ENCODE results near the gene DIO3. TPM values are rescaled to one million over a fixed set of nuclear protein-coding genes. Genes with fewer than 3 reads are reported as not detected.

Gene DIO3
- total and polyA plus RNA-seq, 2 of the 4 experiments (the other 2 are of a cell fraction): not detected

DNA sequence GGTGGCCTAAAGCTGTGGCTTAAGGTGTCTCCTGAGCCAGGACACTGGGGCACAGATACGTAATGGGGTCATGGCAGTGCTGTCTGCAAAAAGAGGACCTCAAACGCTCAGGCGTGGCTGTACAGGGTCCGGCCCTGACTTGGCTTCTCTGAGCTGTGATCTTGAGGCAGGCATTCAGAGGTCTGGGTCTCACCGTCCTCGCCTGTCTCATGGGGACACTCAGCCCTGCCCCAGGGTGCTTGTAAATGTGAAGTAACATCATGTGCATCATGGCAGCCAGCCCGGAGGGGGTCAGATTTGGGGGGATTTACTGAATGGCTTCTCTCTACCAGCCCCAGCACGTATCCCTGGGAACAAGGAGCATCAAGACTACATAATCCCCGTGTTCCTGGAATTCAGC is 28.8 kb downstream of the DIO3 start:
- WGBS, 2 experiments (ENCODE audit: extremely low coverage in 2 of 2, insufficient read length in 1 of 2): 57% methylated on average over 7 of the region's 9 CpGs; no CpG with 5 or more reads in 1 of the 2 experiments
- Histone ChIP-seq H3K27ac (ENCODE audit: insufficient read depth, low read length) (no peak overlapping the region), H2AK5ac (ENCODE audit: low read depth, low read length) (no peak overlapping the region), H3K79me1 (ENCODE audit: low read depth in 1 of 2, low read length in 2 of 2) (no peaks in the 10 kb centered on the region), H4K5ac (ENCODE audit: low read depth, low read length) (no peak overlapping the region), H3K4me3 (ENCODE audit: insufficient read depth, low read depth, low read length) (no peak overlapping the region), H3K9me3 (ENCODE audit: control insufficient read depth, insufficient read depth, low read length) (no peaks in the 10 kb centered on the region), H3K27me3 (ENCODE audit: control insufficient read depth, insufficient read depth, low read length) (peaks cover 17% of the 10 kb centered on the region), H2AK9ac (replicated peaks; ENCODE audit: low read depth, low read length, poor library complexity) (no peak overlapping the region), H2BK15ac (ENCODE audit: low read depth, low read length) (no peak overlapping the region), H3K23ac (ENCODE audit: low read depth, low read length) (no peak overlapping the region), H4K8ac (ENCODE audit: low read depth in 2 of 2, low read length in 2 of 2) (no peak overlapping the region), H2AFZ (replicated peaks; ENCODE audit: low read length, poor library complexity) (no peak overlapping the region), H2BK20ac (ENCODE audit: low read depth, low read length) (no peak overlapping the region), H2BK120ac (ENCODE audit: low read depth, low read length) (no peak overlapping the region), H3K4me1 (ENCODE audit: control insufficient read depth, insufficient read depth, low read length) (no peaks in the 10 kb centered on the region), H3K36me3 (ENCODE audit: control insufficient read depth, insufficient read depth, low read length) (no peaks in the 10 kb centered on the region), H3K9ac (ENCODE audit: low read depth, low read length) (no peak overlapping the region), H3K56ac (ENCODE audit: extremely low read depth, insufficient read depth, low read length) (no peak overlapping the region), H2BK5ac (ENCODE audit: low read depth, low read length, poor library complexity, severe bottlenecking) (no peak overlapping the region), H4K91ac (ENCODE audit: insufficient read depth, low read depth, low read length) (no peak overlapping the region), H3K4me2 (ENCODE audit: low read depth, low read length) (no peak overlapping the region), H4K20me1 (ENCODE audit: insufficient read depth, low read length) (no peaks in the 10 kb centered on the region), H3K4ac (ENCODE audit: low read depth, low read length) (no peak overlapping the region), H3K9me1 (ENCODE audit: insufficient read depth, low read length) (no peaks in the 10 kb centered on the region), H3K14ac (replicated peaks; ENCODE audit: low read depth, low read length) (no peak overlapping the region), H3K18ac (ENCODE audit: low read depth, low read length) (no peak overlapping the region)
- dilution Hi-C loops (cut with HindIII; ENCODE audit: low sequenced_read_pairs, unreplicated experiment) (no loop called here), in situ Hi-C loops (cut with MboI; ENCODE audit: low sequenced_read_pairs) (no loop called here), intact Hi-C loops (cut with micrococcal nuclease) (no loop called here)
- CTCF ChIA-PET: no interaction called here
- BruUV-seq (replicated peaks): no TSS peak
- DNase-seq (no peak), ATAC-seq (ENCODE audit: low read depth) (no peak)
- TF ChIP-seq FOS (IDR thresholded peaks at IDR 0.05; ENCODE audit: low read depth, low read length) (no peak), CEBPB (IDR thresholded peaks at IDR 0.05; ENCODE audit: low read depth, low read length) (no peak), BHLHE40 (IDR thresholded peaks at IDR 0.05; ENCODE audit: low read depth, low read length) (no peak), NFE2L2 (IDR thresholded peaks at IDR 0.05; ENCODE audit: low read depth, low read length) (no peak), RFX5 (IDR thresholded peaks at IDR 0.05; ENCODE audit: low read depth, low read length) (no peak), POLR2A (IDR thresholded peaks at IDR 0.05; ENCODE audit: low read depth, low read length) (no peak), SMC3 (IDR thresholded peaks at IDR 0.05; ENCODE audit: low read depth, low read length) (no peak), CHD1 (IDR thresholded peaks at IDR 0.05; ENCODE audit: low read depth, low read length) (no peak), MAZ (IDR thresholded peaks at IDR 0.05; ENCODE audit: borderline replicate concordance, low read depth, low read length) (no peak), RCOR1 (IDR thresholded peaks at IDR 0.05; ENCODE audit: insufficient replicate concordance, low read length) (no peak), RAD21 (IDR thresholded peaks at IDR 0.05; ENCODE audit: low read length) (no peak), MAFK (IDR thresholded peaks at IDR 0.05; ENCODE audit: low read depth, low read length) (no peak), MXI1 (IDR thresholded peaks at IDR 0.05; ENCODE audit: borderline replicate concordance, low read depth, low read length) (no peak)
- TF ChIP-seq, protein P1, sequence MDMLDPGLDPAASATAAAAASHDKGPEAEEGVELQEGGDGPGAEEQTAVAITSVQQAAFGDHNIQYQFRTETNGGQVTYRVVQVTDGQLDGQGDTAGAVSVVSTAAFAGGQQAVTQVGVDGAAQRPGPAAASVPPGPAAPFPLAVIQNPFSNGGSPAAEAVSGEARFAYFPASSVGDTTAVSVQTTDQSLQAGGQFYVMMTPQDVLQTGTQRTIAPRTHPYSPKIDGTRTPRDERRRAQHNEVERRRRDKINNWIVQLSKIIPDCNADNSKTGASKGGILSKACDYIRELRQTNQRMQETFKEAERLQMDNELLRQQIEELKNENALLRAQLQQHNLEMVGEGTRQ (IDR thresholded peaks at IDR 0.05; ENCODE audit: low read depth, low read length): no peak
- TF ChIP-seq, protein P2, sequence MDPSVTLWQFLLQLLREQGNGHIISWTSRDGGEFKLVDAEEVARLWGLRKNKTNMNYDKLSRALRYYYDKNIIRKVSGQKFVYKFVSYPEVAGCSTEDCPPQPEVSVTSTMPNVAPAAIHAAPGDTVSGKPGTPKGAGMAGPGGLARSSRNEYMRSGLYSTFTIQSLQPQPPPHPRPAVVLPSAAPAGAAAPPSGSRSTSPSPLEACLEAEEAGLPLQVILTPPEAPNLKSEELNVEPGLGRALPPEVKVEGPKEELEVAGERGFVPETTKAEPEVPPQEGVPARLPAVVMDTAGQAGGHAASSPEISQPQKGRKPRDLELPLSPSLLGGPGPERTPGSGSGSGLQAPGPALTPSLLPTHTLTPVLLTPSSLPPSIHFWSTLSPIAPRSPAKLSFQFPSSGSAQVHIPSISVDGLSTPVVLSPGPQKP (IDR thresholded peaks at IDR 0.05; ENCODE audit: borderline replicate concordance, low read depth, low read length): no peak
- TF ChIP-seq, protein P3, sequence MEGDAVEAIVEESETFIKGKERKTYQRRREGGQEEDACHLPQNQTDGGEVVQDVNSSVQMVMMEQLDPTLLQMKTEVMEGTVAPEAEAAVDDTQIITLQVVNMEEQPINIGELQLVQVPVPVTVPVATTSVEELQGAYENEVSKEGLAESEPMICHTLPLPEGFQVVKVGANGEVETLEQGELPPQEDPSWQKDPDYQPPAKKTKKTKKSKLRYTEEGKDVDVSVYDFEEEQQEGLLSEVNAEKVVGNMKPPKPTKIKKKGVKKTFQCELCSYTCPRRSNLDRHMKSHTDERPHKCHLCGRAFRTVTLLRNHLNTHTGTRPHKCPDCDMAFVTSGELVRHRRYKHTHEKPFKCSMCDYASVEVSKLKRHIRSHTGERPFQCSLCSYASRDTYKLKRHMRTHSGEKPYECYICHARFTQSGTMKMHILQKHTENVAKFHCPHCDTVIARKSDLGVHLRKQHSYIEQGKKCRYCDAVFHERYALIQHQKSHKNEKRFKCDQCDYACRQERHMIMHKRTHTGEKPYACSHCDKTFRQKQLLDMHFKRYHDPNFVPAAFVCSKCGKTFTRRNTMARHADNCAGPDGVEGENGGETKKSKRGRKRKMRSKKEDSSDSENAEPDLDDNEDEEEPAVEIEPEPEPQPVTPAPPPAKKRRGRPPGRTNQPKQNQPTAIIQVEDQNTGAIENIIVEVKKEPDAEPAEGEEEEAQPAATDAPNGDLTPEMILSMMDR (conservative IDR thresholded peaks at IDR 0.05; ENCODE audit: low read depth, low read length): no peak
- POLR2A ChIA-PET (ENCODE audit: unreplicated experiment): no interaction called here

Measured in IMR-90 (cell line).